22Rv1 (cell line): Measurements from ENCODE around the gene GTF2A1L.

Source experiments
- ZFX ChIP-seq: fragments of 450-650 bp; IDR thresholded peaks from 2 replicates; pipeline ENCODE4 v1.6.1; 2017; ENCODE audit warnings: antibody characterized with exemption, borderline replicate concordance
- TF ChIP-seq, protein P1 (sequence below): fragments of 450-650 bp; IDR thresholded peaks from 2 replicates; pipeline ENCODE4 v1.5.1; 2017; ENCODE audit warnings: mild to moderate bottlenecking

GRCh38 chr2:48727560-48727959 is 109.9 kb downstream of the GTF2A1L start:
- TF ChIP-seq, protein P1, sequence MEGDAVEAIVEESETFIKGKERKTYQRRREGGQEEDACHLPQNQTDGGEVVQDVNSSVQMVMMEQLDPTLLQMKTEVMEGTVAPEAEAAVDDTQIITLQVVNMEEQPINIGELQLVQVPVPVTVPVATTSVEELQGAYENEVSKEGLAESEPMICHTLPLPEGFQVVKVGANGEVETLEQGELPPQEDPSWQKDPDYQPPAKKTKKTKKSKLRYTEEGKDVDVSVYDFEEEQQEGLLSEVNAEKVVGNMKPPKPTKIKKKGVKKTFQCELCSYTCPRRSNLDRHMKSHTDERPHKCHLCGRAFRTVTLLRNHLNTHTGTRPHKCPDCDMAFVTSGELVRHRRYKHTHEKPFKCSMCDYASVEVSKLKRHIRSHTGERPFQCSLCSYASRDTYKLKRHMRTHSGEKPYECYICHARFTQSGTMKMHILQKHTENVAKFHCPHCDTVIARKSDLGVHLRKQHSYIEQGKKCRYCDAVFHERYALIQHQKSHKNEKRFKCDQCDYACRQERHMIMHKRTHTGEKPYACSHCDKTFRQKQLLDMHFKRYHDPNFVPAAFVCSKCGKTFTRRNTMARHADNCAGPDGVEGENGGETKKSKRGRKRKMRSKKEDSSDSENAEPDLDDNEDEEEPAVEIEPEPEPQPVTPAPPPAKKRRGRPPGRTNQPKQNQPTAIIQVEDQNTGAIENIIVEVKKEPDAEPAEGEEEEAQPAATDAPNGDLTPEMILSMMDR, result no peak
- TF ChIP-seq ZFX, result no peak
